ENCODE measurements around the gene C11orf24. TPM values are rescaled to one million over a fixed set of nuclear protein-coding genes. Genes with fewer than 3 reads are reported as not detected.

The C11orf24 gene
- total RNA-seq, 3 donors from 2014 or later, result 51.8 to 83.2 (median 53.2) TPM

GRCh38 chr11:68262544-68262827 is 9.3 kb downstream of the C11orf24 start:
- DNase-seq (no peak), ATAC-seq (no peak)
- Histone ChIP-seq H3K4me1 (ENCODE audit: low read depth) (peaks cover 4% of the 10 kb centered on the region), H3K36me3 (ENCODE audit: low read depth) (no peaks in the 10 kb centered on the region), H3K9me3 (no peaks in the 10 kb centered on the region), H3K4me3 (no peak overlapping the region)
- intact Hi-C loops (cut with DNase I, micrococcal nuclease), result no loop called here
- TF ChIP-seq CTCF (IDR thresholded peaks at IDR 0.05), result no peak

- peaks cover 6% of the 10 kb centered on the region for H3K4me1 ChIP-seq (ENCODE audit: low read depth)
- intact Hi-C loops (cut with DNase I, micrococcal nuclease), result no loop called here
- no peak for DNase-seq
- H3K9me3 ChIP-seq, result no peaks in the 10 kb centered on the region
- no peaks in the 10 kb centered on the region for H3K36me3 ChIP-seq (ENCODE audit: low read depth)
- ATAC-seq, result no peak
- no peak for TF ChIP-seq CTCF (IDR thresholded peaks at IDR 0.05)
- no peak overlapping the region for H3K4me3 ChIP-seq
Measured at GRCh38 chr11:68261749-68262543, 9.8 kb downstream of the C11orf24 start.

- no peak for TF ChIP-seq CTCF (IDR thresholded peaks at IDR 0.05)
- Histone ChIP-seq H3K36me3 (ENCODE audit: low read depth) (no peaks in the 10 kb centered on the region), H3K9me3 (no peaks in the 10 kb centered on the region), H3K4me3 (no peak overlapping the region), H3K4me1 (ENCODE audit: low read depth) (peaks cover 6% of the 10 kb centered on the region)
- DNase-seq, result peak in 1 of 3 donors; percentile 21
- intact Hi-C loops (cut with DNase I, micrococcal nuclease), result no loop called here
- ATAC-seq, result no peak
Measured at GRCh38 chr11:68261006-68261405, 10.8 kb downstream of the C11orf24 start.

- no peak for DNase-seq
- H3K36me3 ChIP-seq (ENCODE audit: low read depth), result no peaks in the 10 kb centered on the region
- no peaks in the 10 kb centered on the region for H3K9me3 ChIP-seq
Measured at GRCh38 chr11:68260484-68260883, 11.3 kb downstream of the C11orf24 start.

GRCh38 chr11:68259122-68259959 is 12.4 kb downstream of the C11orf24 start:
- Histone ChIP-seq H3K36me3 (ENCODE audit: low read depth) (no peaks in the 10 kb centered on the region), H3K4me3 (no peak overlapping the region), H3K9me3 (no peaks in the 10 kb centered on the region), H3K4me1 (ENCODE audit: low read depth) (peaks cover 6% of the 10 kb centered on the region)
- DNase-seq, result no peak
- intact Hi-C loops (cut with DNase I, micrococcal nuclease), result loop anchor here (5.0 to 10.0 kb wide), 2 partner anchors 38 to 125 kb away; no protein-coding TSS in a partner anchor
- ATAC-seq, result no peak
- no peak for TF ChIP-seq CTCF (IDR thresholded peaks at IDR 0.05)

More at GRCh38 chr11:68260484-68260883, 11.3 kb downstream of the C11orf24 start:
- peaks cover 6% of the 10 kb centered on the region for H3K4me1 ChIP-seq (ENCODE audit: low read depth)
- ATAC-seq, result no peak
- intact Hi-C loops (cut with DNase I, micrococcal nuclease), result no loop called here
- TF ChIP-seq CTCF (IDR thresholded peaks at IDR 0.05), result no peak
- H3K4me3 ChIP-seq, result no peak overlapping the region
